Measurements from ENCODE around the gene PROB1. TPM values are rescaled to one million over a fixed set of nuclear protein-coding genes. Genes with fewer than 3 reads are reported as not detected.

The PROB1 gene
- total and polyA plus RNA-seq, 2 of the 13 experiments (the other 11 are each of a cell fraction or from before 2014, with no cell fraction given), result 0.69 to 1.1 TPM

GRCh38 chr5:139402561-139403158 lies 7.8 kb upstream of the PROB1 start (continued):
- TF ChIP-seq GRHL1 (CRISPR knock-in tag; conservative IDR thresholded peaks at IDR 0.05) (no peak), PTBP1 (IDR thresholded peaks at IDR 0.05; ENCODE audit: low read depth, low read length, poor library complexity, severe bottlenecking) (no peak), XRCC5 (optimal IDR thresholded peaks at IDR 0.05; ENCODE audit: low read length) (peak; percentile 75), ZNF331 (CRISPR knock-in tag; IDR thresholded peaks at IDR 0.05) (0 out of 2 replicates have a peak, but pooled peaks have one; percentile 19), HOXA7 (CRISPR knock-in tag; IDR thresholded peaks at IDR 0.05) (no peak), SPEN (CRISPR knock-in tag; IDR thresholded peaks at IDR 0.05; ENCODE audit: low read depth) (no peak), DDIT3 (CRISPR knock-in tag; IDR thresholded peaks at IDR 0.05) (no peak), ZFP36L2 (CRISPR knock-in tag; IDR thresholded peaks at IDR 0.05) (no peak), ZNF136 (CRISPR knock-in tag; IDR thresholded peaks at IDR 0.05; ENCODE audit: low read depth) (no peak), ZIK1 (CRISPR knock-in tag; IDR thresholded peaks at IDR 0.05; ENCODE audit: borderline replicate concordance, low read depth) (no peak), IRF1 (CRISPR knock-in tag; IDR thresholded peaks at IDR 0.05; ENCODE audit: low read depth) (no peak), KMT2B (CRISPR knock-in tag; IDR thresholded peaks at IDR 0.05) (no peak), TBX2 (CRISPR knock-in tag; IDR thresholded peaks at IDR 0.05; ENCODE audit: borderline replicate concordance) (0 out of 2 replicates have a peak, but pooled peaks have one; percentile 12), ZNF512B (CRISPR knock-in tag; IDR thresholded peaks at IDR 0.05; ENCODE audit: borderline replicate concordance) (no peak), FOXJ3 (CRISPR knock-in tag; IDR thresholded peaks at IDR 0.05; ENCODE audit: borderline replicate concordance) (no peak), NR2F1 (CRISPR knock-in tag; IDR thresholded peaks at IDR 0.05) (no peak), RAD51 (IDR thresholded peaks at IDR 0.05; ENCODE audit: borderline replicate concordance) (no peak), BRCA1 (CRISPR knock-in tag; IDR thresholded peaks at IDR 0.05) (no peak), ZNF768 (CRISPR knock-in tag; IDR thresholded peaks at IDR 0.05) (no peak), ZNF784 (CRISPR knock-in tag; IDR thresholded peaks at IDR 0.05; ENCODE audit: borderline replicate concordance) (no peak), PATZ1 (CRISPR knock-in tag; IDR thresholded peaks at IDR 0.05) (0 out of 2 replicates have a peak, but pooled peaks have one; percentile 26)
